ENCODE results near the gene KBTBD13.

The KBTBD13 gene

GRCh38 chr15:65051266-65051665 lies 25.3 kb upstream of the KBTBD13 start:
- no peak for DNase-seq (ENCODE audit: extremely low read depth, low read depth)
- TF ChIP-seq CTCF (IDR thresholded peaks at IDR 0.05; ENCODE audit: low read depth, low read length), result no peak

DNA sequence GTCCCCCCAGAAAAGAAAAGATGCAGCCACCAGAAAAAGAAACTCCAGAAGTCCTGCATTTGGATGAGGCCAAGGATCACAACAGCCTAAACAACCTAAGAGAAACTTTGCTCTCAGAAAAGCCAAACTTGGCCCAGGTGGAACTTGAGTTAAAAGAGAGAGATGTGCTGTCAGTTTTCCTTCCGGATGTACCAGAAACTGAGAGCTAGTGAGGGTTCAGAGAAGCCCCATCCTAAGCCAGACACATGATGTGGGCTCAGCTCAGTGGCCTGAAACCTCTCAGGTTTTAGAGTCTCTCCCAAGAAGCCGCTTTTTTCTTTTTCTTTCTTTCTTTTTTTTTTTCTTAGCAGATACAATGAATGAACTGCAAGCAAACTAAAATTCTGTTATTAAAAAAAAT lies 23.6 kb upstream of the KBTBD13 start:
- DNase-seq (ENCODE audit: extremely low read depth, low read depth), result no peak
- TF ChIP-seq CTCF (IDR thresholded peaks at IDR 0.05; ENCODE audit: low read depth, low read length), result no peak

DNA sequence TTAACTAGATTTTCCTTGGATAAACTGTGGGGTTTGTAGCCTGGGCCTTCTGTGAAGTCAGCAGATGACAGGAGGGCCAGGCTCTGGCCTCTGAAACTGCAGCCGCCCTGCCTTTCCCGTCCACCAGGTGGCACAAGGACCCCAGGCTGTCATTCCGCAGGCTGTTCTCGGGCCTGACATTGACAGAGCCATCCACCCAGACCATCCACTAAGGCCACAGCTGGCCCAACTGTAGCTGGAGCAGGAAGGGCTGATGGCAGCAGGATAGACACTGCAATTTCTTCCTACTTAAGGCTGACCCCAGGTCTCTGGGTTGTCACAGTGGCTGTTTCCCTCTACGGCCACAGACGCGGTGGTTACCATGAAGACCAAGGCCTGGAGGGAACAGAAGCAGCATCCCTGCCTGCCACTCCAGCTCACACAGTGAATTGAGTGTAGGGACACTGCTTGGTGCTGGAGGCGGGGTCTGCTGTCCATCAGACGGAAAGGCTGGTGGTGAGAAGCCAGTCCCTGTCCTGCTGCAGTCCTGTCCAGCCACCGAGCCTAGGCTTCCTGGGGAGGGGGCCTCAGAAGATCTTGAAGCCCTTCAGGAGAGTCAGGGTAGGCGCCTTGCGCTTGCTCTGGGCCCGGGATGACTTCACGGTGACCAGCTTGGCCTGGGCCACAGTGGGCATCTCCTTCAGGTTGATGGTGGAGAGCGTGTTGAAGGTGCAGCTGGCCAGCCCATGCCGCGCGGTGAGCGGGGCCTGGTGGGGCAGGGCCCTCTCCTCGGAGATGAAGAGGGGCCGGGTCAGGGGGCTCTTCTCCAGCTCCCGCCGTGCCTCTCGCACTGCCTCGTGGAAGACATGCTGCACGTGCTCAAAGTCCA lies 22.0 kb upstream of the KBTBD13 start:
- TF ChIP-seq CTCF (IDR thresholded peaks at IDR 0.05; ENCODE audit: low read depth, low read length), result peak; percentile 98

GRCh38 chr15:65055201-65055870 lies 21.2 kb upstream of the KBTBD13 start:
- no peak for DNase-seq (ENCODE audit: extremely low read depth, low read depth)
- no peak for TF ChIP-seq CTCF (IDR thresholded peaks at IDR 0.05; ENCODE audit: low read depth, low read length)

More for the DNA sequence above, 22.0 kb upstream of the KBTBD13 start:
- no peak for DNase-seq (ENCODE audit: extremely low read depth, low read depth)

- no peak for DNase-seq (ENCODE audit: extremely low read depth, low read depth)
- TF ChIP-seq CTCF (IDR thresholded peaks at IDR 0.05; ENCODE audit: low read depth, low read length), result no peak
These were observed 20.4 kb upstream of the KBTBD13 start for GRCh38 chr15:65056106-65056505.

DNA sequence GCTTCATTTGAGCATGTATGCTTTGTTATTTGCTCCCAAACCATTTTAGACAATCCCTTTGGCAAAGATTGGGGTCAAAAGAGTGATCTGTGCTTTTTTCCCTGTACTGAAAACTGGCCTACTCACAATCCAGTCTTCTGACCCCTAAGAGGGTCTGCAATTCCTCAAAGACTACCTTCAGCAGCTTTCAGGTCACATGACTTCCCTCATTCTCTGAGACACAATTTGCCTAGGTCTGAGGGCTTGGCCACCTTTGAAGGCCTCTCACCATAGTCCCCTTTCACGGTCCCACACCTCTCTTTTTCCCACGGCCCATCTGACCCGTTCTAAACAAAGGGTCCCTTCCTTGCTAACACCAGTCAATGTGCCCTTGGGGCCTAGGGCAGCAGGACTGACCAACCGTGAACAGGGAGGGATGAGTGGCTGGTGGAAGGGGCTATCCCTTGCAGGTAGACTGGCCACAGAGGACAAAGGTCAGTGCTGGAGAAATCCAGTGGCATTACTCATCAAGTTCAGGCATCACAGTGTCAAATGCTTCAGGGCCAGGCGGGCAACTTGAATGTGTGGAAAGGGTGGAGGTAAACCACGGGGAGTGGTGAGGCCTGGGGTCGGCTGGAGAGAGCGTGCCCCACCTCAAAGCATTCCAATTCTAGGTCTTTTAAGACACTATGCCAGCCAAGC lies 19.5 kb upstream of the KBTBD13 start:
- no peak for TF ChIP-seq CTCF (IDR thresholded peaks at IDR 0.05; ENCODE audit: low read depth, low read length)
- no peak for DNase-seq (ENCODE audit: extremely low read depth, low read depth)

GRCh38 chr15:65057549-65057940 lies 19.0 kb upstream of the KBTBD13 start:
- no peak for DNase-seq (ENCODE audit: extremely low read depth, low read depth)
- no peak for TF ChIP-seq CTCF (IDR thresholded peaks at IDR 0.05; ENCODE audit: low read depth, low read length)

Data from AG09319 (cell line).